Measurements from ENCODE around the gene NRIP2.

The NRIP2 gene

DNA sequence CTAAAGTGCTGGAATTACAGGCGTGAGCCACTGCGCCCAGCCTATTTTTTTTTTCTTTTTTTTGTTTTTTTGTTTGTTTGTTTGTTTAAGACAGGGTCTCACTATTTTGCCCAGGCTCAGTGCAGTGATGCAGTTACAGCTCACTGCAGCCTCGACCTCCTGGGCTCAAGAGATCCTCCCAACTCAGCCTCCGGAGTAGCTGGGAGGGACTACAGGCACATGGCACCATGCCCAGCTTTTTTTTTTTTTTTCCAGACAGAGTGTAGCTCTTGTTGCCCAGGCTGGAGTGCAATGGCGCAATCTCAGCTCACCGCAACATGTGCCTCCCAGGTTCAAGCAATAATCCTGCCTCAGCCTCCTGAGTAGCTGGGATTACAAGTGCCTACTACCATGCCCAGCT is 28.1 kb downstream of the NRIP2 start:
- DNase-seq (ENCODE audit: low read depth in 2 of 2), result no peak

DNA sequence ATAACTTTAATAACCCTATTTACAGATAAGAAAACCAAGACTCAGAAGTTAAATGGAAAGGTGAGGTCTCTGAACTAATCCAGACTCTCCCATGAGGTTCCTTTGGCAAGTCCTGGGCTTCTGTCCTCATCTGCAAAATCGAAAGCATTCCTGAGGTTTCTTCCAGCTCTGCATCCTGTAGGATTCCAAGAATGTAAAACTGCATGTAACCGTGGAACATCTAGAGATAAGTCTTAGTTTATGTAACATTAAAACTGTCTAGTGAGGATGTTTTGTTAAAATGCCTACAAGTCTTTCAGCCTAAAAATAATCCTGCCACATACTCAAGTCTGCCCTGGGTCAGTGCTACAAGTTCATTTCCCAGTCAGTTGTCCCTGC is 29.7 kb downstream of the NRIP2 start:
- DNase-seq (ENCODE audit: low read depth in 2 of 2), result no peak

DNA sequence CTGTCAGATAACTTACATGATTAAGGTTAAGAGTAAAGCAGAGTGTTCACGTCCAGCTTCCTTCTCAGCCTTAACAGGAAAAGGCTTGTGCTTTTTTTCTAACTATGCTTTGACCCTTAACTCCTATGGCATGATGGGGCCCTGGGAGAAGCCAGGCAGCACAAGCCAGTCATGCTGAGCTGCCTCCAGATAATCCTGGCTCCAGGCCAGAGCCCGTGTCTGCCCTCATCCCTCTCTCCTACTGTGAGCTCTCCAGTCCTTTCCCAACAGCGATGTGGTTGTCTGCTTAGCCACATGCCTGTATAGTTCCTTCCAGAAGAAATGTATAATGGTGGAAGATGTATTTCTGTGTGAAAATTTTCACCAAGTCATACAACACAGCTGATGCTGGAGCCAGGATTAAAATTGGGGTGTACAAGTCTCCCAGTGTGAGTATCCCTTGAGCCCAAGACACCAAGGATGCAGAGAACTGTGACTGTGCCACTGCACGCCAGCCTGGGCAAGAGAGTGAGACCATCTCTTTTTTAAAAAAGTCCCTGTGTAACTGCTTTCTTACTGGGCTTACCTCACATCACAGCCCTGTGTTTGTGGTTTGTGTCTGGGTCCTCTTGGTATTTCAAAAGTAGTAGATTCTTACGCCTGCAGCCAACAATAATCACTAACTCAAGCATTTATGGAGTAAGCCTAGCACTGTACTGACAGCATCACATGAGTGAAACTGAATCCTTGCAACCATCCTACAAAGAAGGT is 30.3 kb downstream of the NRIP2 start:
- DNase-seq (ENCODE audit: low read depth in 2 of 2), result no peak

DNA sequence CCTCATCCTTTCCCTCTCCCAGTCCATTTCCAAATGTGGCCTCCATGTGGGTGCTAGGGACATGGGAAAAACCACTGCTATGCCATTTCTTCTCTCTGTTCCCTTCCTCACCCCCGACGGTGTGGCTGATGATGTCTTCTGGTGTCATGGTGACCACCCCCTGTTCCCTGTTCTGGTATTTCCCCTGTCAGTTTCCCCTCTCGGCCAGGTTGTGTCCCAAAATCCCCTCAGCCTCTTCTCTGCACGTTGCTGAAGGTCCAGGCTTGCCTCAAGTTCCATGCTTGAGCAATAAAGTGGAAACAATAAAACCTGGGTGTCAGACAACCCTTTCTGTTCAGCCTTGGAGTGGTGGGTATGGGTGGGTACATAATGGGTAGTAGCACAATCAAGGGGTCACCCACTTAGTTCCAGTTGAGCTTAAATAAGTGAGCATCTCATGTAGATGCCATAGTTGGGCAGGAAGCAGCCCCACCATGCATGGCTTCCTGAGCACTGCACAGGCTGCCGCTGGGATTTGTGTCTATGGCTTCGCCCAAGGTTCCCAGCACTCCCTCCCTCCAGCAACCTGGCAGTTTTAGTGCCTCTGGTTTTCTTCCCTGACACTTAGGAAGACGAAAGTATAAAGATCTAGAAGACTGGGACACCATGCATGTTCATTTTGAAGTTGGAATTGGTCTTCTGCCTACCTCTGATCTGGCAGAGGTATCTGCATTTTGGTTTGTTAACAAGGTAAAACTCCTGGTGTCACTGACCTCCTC is 31.0 kb downstream of the NRIP2 start:
- no peak for DNase-seq (ENCODE audit: low read depth in 2 of 2)

DNA sequence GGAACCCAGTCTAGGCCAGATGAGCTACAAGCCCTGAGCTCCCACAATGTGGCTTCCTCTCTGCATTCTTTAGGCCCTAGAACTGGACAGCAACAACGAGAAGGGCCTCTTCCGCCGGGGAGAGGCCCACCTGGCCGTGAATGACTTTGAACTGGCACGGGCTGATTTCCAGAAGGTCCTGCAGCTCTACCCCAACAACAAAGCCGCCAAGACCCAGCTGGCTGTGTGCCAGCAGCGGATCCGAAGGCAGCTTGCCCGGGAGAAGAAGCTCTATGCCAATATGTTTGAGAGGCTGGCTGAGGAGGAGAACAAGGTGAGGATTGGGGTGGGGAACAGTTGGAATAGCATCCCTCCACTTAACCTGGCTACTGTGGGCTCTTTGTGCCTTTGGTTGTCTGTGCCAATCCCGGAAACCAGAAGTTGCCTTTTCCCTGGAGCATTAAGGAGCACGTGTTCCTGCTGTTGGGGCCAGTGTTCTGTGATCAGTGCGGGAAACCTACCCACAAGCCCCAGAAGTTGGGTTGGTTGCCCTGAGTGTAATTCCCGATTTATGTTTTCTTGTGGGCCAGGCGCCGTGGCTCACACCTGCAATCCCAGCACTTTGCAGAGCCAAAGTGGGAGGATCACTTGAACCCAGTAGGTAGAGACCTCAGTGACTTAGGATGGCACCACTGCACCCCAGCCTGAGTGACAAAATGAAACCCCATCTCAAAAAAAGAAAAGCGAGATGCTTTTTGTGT is 33.6 kb downstream of the NRIP2 start:
- no peak for DNase-seq (ENCODE audit: low read depth in 2 of 2)

DNA sequence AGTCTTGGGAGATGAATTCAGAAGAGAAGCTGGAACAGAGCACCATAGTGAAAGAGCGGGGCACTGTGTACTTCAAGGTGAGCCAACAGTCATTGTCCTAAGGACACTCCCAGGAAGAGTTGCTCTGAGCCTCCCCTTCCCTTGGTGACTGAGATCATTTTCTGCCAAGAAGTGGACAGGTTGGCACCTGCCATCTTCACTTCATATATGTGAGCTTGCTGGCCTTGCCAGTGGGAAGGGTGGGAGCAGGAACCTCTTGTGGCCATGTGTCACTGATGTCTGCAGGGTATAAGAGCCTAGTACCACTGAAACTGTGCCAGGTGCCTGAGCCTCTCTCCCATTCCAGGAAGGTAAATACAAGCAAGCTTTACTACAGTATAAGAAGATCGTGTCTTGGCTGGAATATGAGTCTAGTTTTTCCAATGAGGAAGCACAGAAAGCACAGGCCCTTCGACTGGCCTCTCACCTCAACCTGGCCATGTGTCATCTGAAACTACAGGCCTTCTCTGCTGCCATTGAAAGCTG is 34.7 kb downstream of the NRIP2 start:
- no peak for DNase-seq (ENCODE audit: low read depth in 2 of 2)

DNA sequence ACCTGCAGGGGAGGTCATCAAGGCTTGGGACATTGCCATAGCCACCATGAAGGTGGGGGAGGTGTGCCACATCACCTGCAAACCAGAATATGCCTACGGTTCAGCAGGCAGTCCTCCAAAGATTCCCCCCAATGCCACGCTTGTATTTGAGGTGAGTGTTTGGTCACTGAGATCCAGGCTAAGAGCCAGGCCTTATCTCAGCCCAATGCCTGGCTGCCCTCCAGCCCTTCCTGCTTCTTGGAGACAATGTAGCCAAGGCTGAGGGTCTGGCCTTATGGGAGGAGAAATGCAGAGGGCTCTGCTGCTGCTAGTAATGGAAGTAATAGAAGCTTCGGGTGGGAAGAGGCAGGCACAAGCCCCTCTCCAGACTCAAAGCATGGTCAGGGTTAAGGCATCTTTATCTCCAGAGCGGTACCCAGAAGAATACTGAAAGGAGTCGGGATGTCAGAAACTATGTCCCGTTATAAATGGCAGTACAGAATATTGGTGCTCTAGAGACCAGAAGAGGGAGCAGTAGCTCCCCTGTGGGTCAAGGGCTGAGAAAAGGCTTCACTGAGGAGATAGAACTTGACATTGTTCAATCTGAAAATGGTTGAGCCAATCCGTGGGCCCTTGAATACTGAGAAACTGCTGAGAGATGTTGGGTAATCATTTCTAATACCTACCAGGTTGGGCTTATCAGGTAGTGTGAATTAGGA is 37.0 kb downstream of the NRIP2 start:
- DNase-seq (ENCODE audit: low read depth in 2 of 2), result no peak

DNA sequence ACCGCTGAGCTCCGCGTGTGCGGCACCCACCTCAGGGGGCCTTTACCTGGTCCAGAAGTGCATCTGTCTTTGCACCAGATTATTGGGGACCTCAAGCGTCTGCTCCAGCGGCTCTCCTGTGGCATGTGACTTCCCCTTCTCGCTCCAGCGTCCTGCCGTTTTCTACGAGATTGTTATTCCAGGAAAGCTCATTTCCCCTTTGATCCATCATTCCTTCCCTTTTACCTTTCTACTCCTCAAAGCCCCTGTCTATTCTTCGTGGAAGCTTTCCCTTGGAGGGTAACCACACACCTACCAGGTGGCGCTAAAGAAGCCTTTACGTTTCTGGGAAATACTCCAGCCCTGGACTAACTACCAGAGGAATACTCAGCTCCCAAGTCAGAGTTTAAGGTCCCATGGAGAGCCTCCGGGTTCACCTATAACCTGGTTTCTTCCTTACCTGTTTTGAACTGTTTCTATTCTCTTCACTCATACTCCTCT is 38.6 kb downstream of the NRIP2 start:
- no peak for DNase-seq (ENCODE audit: low read depth in 2 of 2)

DNA sequence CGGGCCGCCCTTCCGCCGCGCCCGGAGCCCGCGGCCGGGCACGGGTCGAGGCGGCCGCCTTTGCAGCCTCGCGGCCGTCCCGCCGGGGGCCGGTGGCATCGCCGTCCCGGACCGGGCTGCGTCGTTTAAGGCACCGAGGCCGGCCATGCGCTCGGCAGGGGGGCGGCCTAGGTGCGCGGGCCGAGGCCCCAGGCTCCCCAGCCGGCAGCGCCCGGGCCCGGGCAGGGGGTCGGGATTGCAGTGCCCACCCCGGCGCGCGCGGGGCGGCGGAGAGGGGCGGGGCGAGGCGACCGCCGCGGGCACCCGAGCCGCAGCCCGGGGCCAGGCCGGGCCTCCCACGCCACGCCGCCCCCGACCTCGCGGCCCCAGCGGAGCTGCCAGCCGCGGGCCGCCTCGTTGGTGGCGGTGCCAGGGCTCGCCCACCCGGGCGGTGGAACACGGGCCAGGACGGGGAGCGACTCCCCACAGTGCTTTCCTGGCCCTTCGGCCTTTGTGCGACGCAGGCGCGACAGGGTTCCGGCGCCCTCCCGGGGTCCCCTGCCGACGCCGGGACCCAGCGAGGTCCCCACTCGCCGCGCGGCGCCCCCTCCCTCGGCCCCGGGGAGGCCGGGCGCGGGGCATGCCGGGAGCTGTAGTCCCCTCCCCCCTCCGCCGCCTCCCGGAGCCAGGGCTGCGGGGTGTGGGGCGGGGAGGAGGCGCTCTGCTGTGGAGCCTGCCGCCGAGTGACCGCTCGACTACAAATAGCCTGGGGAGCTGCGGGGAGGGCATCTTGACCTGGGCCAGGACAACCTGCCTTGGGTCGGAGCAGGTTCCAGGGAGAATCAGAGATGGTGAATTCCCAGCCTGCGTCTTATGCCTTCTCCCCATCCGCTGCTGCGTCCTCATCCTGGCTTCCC is 39.3 kb downstream of the NRIP2 start:
- no peak for DNase-seq (ENCODE audit: low read depth in 2 of 2)

DNA sequence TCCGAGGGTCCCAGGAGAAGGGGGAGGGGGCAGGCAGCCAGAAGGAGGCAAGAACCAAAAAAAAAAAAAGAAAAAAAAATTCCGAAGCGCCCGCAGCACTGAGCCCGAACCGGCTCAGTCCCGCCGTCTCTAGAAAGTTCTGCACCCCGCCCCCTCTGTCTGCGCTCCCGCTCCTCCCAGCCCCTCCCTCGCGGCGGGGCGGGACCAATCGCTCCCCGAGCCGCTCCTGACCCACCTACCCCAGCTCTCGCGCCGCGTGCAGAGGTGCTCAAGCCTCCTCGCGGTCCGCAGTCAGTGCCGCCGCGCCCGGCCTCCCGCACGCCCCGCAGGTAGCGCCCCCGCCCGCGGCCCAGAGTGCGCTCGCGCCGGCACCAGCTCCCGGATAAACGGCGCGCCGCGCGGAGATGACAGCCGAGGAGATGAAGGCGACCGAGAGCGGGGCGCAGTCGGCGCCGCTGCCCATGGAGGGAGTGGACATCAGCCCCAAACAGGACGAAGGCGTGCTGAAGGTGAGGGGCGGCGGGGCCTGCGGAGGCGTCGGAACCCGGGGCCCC is 40.0 kb downstream of the NRIP2 start, which contains the start of gene FKBP4:
TSS of gene FKBP4 (plus strand) at position 235 of the 554 bp plus-strand sequence. CDS start at position 405, 170 bp downstream.
- DNase-seq (ENCODE audit: low read depth in 2 of 2), result peak; percentile 44 to 51

DNA sequence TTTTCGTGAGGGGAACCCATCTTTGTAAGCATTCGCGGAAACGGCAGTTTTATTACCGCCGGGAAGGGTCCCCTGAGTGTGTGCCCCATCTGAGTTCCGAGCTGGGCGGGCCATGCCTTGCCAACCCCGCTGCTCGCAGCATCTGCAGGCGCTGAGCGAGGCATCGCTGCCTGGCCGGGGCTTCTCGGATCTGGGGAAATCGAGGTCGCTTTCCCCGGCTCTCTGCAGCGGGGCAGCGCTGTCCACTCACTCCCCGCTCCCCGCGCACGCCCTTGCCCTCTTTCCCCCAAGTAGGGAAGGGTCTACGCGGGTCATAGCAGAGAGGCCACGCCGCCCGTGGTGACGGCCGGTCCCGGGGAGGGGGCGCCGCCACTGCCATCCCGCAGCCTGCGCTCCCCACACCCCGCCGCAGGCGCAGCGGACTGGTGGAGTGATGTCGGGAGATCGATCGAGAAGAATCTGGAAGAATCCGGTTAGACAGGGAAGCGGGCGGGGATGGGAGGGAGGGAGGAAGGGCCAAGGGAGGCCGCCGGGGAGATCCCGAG is 40.6 kb downstream of the NRIP2 start:
- DNase-seq (ENCODE audit: low read depth in 2 of 2), result no peak

DNA sequence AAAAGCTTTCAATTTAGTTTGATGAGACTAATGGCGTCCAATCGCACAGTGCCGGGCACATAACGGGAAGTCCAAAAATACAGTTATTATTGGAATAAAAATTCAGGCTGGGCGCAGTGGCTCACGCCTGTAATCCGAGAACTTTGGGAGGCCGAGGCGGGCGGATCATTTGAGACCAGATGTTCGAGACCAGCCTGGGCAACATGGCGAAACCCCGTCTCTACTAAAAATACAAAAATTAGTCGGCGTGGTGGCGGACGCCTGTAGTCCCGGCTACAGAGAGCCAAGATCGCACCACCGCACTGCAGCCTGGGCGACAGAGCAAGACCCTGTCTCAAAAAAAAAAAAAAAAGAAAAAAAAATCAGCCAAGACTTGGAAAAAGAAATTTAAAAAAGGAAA is 41.3 kb downstream of the NRIP2 start:
- DNase-seq (ENCODE audit: low read depth in 2 of 2), result no peak

DNA sequence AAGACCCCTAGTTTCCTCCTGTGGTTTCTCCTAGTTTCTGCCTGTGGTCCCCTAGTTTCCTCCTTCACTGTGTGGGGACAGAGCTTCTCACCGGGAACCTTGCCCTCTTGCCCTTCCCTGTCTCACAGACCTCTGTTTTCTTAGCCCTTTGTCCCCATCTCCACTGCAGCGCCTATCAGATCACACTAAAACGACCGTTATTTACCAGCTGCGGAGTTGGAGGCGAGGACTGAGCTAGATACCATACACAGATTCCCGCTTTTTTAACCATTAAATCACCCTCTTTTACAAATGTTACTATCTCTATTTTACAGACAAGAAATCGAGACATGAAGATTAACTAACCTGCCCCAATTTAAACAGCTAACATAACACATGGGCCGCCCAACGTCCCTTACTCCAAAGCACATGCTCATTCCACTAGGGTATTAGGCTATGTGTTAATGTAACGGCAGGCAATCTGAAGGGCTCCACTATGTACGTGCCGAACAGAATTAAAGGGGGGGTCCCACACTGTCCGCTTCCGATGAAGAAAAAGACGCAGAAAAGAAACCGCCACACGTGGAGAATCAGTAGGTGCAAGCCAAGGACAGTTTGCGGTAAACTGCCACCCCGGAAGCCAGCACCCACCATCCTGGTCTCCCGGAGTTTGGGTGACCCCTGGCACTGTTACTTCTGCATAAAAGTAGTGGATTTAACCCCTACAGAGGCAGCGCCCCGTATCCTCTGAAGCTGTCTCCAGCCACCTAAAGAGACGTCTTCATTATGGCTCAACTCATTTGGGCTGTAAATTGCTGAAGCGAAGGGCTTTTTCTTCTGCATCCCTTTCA is 41.9 kb downstream of the NRIP2 start:
- no peak for DNase-seq (ENCODE audit: low read depth in 2 of 2)

DNA sequence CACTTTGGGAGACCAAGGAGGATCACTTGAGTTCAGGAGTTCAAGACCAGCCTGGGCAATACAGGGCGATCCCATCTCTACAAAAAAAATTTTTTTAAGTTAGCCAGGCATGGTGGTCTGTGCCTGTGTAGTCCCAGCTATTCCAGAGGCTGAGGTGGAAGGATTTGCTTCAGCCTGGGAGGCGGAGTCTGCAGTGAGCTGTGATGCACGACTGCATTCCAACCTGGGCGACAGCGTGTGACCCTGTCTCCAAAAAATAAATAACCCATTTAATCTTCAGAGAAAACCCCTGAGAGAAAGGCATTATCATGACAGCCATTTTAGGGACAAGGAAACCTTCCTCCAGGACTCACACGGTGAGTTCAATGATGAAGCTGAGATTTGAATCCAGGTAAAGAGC is 43.7 kb downstream of the NRIP2 start:
- no peak for DNase-seq (ENCODE audit: low read depth in 2 of 2)

DNA sequence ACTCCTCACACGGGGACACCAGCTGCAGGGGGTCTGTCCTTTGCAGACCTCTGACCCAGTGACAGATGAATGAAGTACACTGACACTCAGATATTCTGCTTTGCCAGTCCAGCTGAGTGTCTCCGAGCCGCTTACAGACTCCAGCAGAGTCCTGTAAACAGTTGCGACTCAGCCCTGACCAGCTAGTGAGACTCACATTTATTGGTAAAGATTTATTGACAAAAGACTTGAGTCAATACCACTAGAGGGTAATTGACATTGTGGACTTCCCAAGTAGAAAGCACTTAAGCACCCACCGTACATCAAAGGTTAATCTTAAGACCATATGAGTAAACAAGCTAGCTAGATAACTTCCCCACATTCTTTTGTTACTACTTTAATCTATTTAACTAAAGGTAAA is 49.8 kb downstream of the NRIP2 start:
- DNase-seq (ENCODE audit: low read depth in 2 of 2), result no peak

DNA sequence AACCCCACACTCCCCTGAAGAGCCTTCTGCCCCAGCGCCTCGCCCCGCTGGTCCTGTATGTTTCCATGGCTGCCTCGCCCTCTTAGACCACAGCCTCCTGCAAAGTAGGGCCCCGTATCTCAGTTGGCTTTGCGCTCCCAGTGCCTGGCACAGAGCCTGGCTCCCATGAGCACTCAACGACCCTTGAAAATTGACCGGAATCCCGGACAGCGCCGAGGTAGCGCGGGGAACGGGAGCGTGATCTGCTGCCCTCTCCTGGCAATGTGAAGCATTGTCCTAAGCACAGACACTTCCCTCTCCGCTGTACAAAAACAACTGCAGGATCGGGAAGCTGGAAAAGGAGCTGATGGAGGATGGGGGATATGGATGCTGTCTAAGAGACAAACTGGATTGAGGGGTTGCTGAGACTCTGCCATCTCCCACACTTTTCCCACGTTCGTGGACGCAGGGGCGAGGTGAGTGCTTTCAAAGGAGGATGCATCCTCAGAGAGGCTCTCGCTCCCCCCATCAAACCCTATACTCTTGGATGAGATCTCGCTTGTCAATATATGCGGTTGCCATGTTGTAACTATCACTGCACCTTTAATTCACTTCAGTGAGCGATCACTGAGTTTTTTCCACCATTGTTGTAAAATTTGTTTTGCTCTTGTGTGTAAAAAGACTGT is 50.8 kb downstream of the NRIP2 start:
- DNase-seq (ENCODE audit: low read depth in 2 of 2), result no peak

DNA sequence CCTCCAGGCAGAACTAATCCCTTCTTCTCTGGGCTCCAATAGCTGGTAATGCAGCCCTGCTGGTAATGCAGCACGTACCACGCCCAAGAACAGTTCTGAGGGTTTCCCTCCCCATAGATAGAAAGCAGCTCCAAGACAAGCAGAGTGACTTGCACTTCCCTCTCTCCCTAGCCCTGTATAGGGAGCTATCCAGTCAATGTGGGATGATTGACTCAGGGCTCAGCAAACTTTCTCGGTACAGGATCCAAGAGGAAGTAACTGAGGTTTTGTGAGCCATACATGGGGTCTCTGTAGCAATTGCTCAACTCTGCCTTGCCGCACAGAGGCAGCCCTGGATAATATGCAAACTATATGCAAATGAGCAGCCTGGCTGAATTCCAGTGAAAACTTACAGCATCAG is 55.6 kb downstream of the NRIP2 start:
- DNase-seq (ENCODE audit: low read depth in 2 of 2), result no peak

DNA sequence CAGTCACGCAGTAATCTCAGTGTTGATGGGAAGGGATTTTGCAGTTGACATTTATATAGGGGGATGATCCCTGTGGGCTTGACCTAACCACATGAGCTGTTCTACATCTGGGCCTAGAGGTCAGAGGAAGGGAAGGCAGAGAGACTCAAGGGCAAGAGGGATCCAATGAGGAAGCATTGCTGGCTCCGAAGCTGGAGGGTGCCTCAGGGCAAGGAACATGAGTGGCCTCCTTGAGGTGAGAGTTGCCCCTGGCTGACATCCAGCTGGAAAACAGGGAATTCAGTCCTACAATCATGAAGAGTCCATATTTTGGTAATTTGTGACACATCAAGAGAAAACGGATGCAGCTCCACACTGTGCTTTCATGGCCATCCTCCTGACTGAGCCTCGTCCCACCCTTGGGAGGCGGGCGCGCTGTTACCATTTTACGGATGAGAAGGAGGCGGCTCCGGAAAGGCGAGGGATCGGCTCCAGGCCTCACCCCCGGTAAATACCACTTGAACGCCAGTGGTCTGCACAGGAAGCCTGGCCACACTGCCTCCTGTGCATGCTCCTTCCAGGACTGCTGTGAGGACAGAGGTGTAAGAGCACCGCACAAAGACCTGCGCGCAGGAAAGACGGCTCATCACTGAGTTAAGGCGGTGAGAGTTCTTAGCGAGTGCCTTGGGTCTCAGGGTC is 58.6 kb downstream of the NRIP2 start:
- DNase-seq (ENCODE audit: low read depth in 2 of 2), result no peak
